HepG2 (cell line): ENCODE data around the gene VDAC2. TPM values are rescaled to one million over a fixed set of nuclear protein-coding genes. Genes with fewer than 3 reads are reported as not detected.
A peak's percentile ranks its signal among the peaks of the same experiment; 100 is the strongest.

ENCODE experiments used
- CREB3 ChIP-seq: sonication (generic); formaldehyde crosslinking; IDR thresholded peaks from 2 replicates; pipeline ENCODE4 v1.5.0; 2020; ENCODE audit warnings: missing genetic modification reagents
- EED ChIP-seq: sonication (generic); formaldehyde crosslinking; IDR thresholded peaks from 2 replicates; pipeline ENCODE4 v1.5.0; 2020; ENCODE audit warnings: mild to moderate bottlenecking, missing genetic modification reagents
- MLXIP ChIP-seq: sonication (generic); formaldehyde crosslinking; IDR thresholded peaks from 2 replicates; pipeline ENCODE4 v1.9.0; 2021; ENCODE audit warnings: missing genetic modification reagents, borderline replicate concordance
- MYPOP ChIP-seq: sonication (generic); formaldehyde crosslinking; IDR thresholded peaks from 2 replicates; pipeline ENCODE4 v1.8.1; 2023; ENCODE audit warnings: mild to moderate bottlenecking, moderate library complexity, missing genetic modification reagents
- PREB ChIP-seq: sonication (generic); formaldehyde crosslinking; IDR thresholded peaks from 2 replicates; pipeline ENCODE4 v1.4.0; 2020; ENCODE audit warnings: missing genetic modification reagents
- ZBTB37 ChIP-seq: sonication (generic); formaldehyde crosslinking; IDR thresholded peaks from 2 replicates; pipeline ENCODE4 v1.4.0; 2020; ENCODE audit warnings: mild to moderate bottlenecking, missing genetic modification reagents
- ZFP37 ChIP-seq: sonication (generic); formaldehyde crosslinking; IDR thresholded peaks from 2 replicates; pipeline ENCODE4 v1.4.0; 2020; ENCODE audit warnings: missing genetic modification reagents, borderline replicate concordance
- ZFY ChIP-seq: sonication (generic); formaldehyde crosslinking; IDR thresholded peaks from 2 replicates; pipeline ENCODE4 v1.4.0; 2020; ENCODE audit warnings: missing genetic modification reagents
- ZNF124 ChIP-seq: sonication (generic); formaldehyde crosslinking; IDR thresholded peaks from 2 replicates; pipeline ENCODE4 v1.4.0; 2020; ENCODE audit warnings: missing genetic modification reagents
- ZNF318 ChIP-seq: sonication (generic); formaldehyde crosslinking; IDR thresholded peaks from 2 replicates; pipeline ENCODE4 v1.4.0; 2020; ENCODE audit warnings: mild to moderate bottlenecking, missing genetic modification reagents
- ZNF335 ChIP-seq: sonication (generic); formaldehyde crosslinking; IDR thresholded peaks from 2 replicates; pipeline ENCODE4 v1.4.0; 2020; ENCODE audit warnings: missing genetic modification reagents
- ZNF660 ChIP-seq: sonication (generic); formaldehyde crosslinking; IDR thresholded peaks from 2 replicates; pipeline ENCODE4 v1.5.1; 2020; ENCODE audit warnings: mild to moderate bottlenecking, low read depth, missing genetic modification reagents, borderline replicate concordance
- polyA plus RNA-seq, 8 experiments: library from polyadenylated mRNA; depleted of rRNA in 3 of 8; stranded (reverse) in 7 of 8; unstranded in 1 of 8; fragments of >200 nt; fragmentation: Illumina TruSeq in 4 of 8; extraction: Trizol in 4 of 8; gene quantifications; 2 replicates each; pipeline versions ENCODE4 v1.2.1 to v1.2.3, GENCODE V29; 2011 to 2016; ENCODE audit warnings: low read depth in 4 of 8, missing spikeins in 1 of 8, mixed read lengths in 1 of 8; ENCODE audit not compliant: insufficient read depth in 1 of 8
- total RNA-seq, 5 experiments: library from RNA; depleted of rRNA; stranded (reverse); fragments of >200 nt; fragmentation: Illumina TruSeq; extraction: Trizol; gene quantifications; 2 replicates each; pipeline ENCODE4 v1.2.3, GENCODE V29; 2016; ENCODE audit warnings: low read depth in 1 of 5

VDAC2 gene
- total and polyA plus RNA-seq, 2 of the 13 experiments (the other 11 are each of a cell fraction or from before 2014, with no cell fraction given) = 67.9 to 222 TPM

GRCh38 chr10:75210282-75211006 is at the start of gene VDAC2 (continued):
- TF ChIP-seq ZFP37 (no peak), ZNF335 (peak; percentile 99), ZNF124 (CRISPR knock-in tag) (peak; percentile 46), PREB (CRISPR knock-in tag) (no peak), MYPOP (CRISPR knock-in tag) (no peak; the same call in 1 of the 2 replicates), ZNF318 (0 out of 2 replicates have a peak, but pooled peaks have one; percentile 46), ZFY (peak; percentile 96), MLXIP (CRISPR knock-in tag) (no peak), ZNF660 (CRISPR knock-in tag) (no peak; the same call in 1 of the 2 replicates), CREB3 (peak; percentile 81; the same call in 1 of the 2 replicates), EED (CRISPR knock-in tag) (no peak), ZBTB37 (CRISPR knock-in tag) (no peak)
